Inferior parietal cortex (tissue), 1 donor: ENCODE measurements around the gene MBLAC1.

Source experiments
- DNase-seq: peaks from one replicate; pipeline ENCODE4 v3.0.0-alpha.2; 2016; ENCODE audit errors: extremely low spot score

Gene MBLAC1

GRCh38 chr7:100126931-100127865, at the start of gene MBLAC1:
Gene MBLAC1, plus strand, starts transcription at chr7:100126967. Its CDS starts 429 bp downstream, at chr7:100127396.
- peak; percentile 94 for DNase-seq

- no peak for DNase-seq
Observed at GRCh38 chr7:100077205-100077604, 49.6 kb upstream of the MBLAC1 start.

- peak; percentile 72 for DNase-seq
Observed at GRCh38 chr7:100079024-100079560, 47.7 kb upstream of the MBLAC1 start.

GRCh38 chr7:100080907-100081534, 45.7 kb upstream of the MBLAC1 start:
- DNase-seq, result no peak

- DNase-seq, result peak; percentile 99
Observed at GRCh38 chr7:100081535-100082102, 45.1 kb upstream of the MBLAC1 start, which contains the start of gene ZNF3. Gene ZNF3, minus strand, starts transcription at chr7:100081723. Its CDS starts 4,366 bp downstream, at chr7:100077357.

- no peak for DNase-seq
Observed at GRCh38 chr7:100082978-100083377, 43.8 kb upstream of the MBLAC1 start.

GRCh38 chr7:100085515-100085914, 41.3 kb upstream of the MBLAC1 start:
- DNase-seq, result no peak

- DNase-seq, result no peak
Observed at GRCh38 chr7:100087055-100087750, 39.6 kb upstream of the MBLAC1 start.

- no peak for DNase-seq
Observed at GRCh38 chr7:100088095-100088620, 38.6 kb upstream of the MBLAC1 start.

GRCh38 chr7:100088621-100089457, 37.9 kb upstream of the MBLAC1 start, which contains the start of gene COPS6:
Gene COPS6, plus strand, starts transcription at chr7:100088969. Its CDS starts 22 bp downstream, at chr7:100088991.
- DNase-seq, result peak; percentile 81

- DNase-seq, result no peak
Observed at GRCh38 chr7:100089458-100090196, 37.1 kb upstream of the MBLAC1 start.

- no peak for DNase-seq
Observed at GRCh38 chr7:100090527-100091410, 36.0 kb upstream of the MBLAC1 start.

- DNase-seq, result no peak
Observed at GRCh38 chr7:100091411-100092181, 35.2 kb upstream of the MBLAC1 start.

- no peak for DNase-seq
Observed at GRCh38 chr7:100093054-100093453, 33.7 kb upstream of the MBLAC1 start.

- DNase-seq, result no peak
Observed at GRCh38 chr7:100093498-100093897, 33.3 kb upstream of the MBLAC1 start.

- no peak for DNase-seq
Observed at GRCh38 chr7:100093925-100094486, 32.8 kb upstream of the MBLAC1 start.

- no peak for DNase-seq
Observed at GRCh38 chr7:100095289-100095688, 31.5 kb upstream of the MBLAC1 start.
